ENCODE results near the gene FOXA1.

The FOXA1 gene

DNA sequence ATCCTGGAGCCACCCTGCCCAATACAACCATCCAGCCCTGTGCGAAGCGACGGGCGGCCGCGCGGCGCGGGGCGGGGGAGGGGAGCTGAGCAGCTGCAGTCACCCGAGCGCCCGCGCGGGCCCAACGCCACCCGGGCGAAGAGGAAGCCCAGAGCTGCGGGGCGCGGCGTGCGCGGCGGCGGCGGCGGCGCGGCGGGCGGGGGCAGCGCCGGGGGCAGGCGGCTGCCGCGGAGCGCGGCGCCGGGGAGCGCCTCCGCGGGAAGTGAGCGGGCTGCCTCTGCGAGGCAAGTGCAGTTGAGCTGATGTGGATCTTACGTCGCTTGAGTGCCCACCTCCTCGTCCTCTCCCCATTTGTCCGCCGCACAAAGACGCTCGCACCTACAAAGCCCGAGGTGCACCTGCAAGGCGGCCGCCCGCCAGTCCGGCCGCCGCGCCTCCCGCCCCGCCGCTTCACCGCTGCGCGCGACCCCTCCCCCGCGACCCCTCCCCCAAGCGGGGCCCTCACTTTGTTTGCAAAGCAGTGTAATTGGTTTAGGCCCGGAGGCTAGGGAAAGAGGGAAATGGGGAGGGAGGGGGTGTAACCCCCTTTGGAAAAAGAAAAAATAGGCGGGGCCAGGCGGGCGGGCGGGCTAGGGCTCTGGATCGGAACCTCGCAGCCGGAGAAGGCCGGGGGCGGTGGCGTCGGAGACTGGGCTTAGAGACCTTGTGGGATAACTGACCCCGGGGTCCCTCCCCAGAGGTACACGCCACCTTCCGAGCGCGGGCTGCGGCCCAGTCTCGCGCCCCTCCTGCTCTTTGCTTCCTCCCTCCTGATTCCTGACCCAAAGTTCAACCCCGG lies at the start of gene FOXA1, which contains the start of gene TTC6:
FOXA1 (minus strand) TSS at position 279 of the 838 bp plus-strand sequence; CDS start at position 2, 277 bp downstream.
TTC6 (plus strand) TSS at position 659 of the 838 bp plus-strand sequence. CDS start 26,436 bp downstream, outside the sequence.
- DNase-seq (ENCODE audit: low read depth in 2 of 2), result no peak

DNA sequence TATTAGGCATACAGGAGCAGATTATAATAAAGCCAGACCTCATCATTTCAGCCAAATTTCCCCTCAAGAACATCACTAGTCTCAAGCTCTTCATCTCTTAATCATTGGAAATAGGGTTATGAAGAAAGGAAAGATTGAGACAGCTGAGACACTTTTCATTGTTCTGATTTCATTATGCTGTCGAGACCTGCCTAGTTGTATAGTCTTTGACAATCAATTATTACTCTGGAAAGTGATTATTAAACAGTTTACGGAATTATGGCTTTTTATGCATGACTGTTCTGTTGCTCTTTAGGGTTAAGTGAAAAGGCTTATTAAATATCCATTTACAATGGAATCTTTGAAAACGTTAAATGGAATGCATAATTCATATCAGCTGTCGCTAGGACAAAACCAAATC lies 48.7 kb upstream of the FOXA1 start:
- no peak for DNase-seq (ENCODE audit: low read depth in 2 of 2)

DNA sequence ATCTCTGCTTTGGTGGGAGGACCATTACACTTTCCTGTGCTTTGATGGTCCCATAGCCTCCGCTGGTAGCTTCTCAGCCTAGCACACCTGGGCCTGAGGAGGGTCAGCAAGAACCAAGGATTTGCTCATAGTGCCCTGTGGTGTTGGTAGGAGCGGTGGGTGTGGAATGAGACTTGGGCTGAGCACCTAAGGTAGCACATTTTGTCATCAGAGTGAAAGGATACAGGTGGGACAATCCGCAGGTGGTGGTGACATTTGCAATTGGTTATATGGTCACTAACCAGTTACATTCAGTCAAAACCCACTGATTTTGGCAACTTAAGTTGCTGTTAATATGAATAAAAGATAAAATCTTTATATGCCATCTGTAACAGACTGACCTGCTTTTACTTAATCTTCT lies 47.1 kb upstream of the FOXA1 start:
- no peak for DNase-seq (ENCODE audit: low read depth in 2 of 2)

DNA sequence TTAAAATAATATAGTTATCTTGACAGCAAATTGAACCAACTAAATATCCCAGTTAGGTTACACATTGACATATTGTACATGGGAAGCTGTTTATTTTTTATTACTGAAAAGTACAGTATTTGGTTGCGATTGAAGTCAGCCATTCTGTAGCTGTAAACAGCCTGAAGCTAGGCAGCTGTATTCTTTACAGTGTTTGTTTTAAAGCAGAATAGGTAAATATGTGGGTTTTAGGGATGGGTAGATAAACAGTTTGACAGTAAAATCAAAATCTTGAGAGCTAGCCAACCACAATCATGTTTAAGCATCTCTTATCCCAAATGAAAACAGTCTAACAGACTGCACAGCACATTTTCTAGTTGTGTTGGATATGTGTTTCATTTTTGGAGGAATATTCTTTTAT lies 46.1 kb upstream of the FOXA1 start:
- no peak for DNase-seq (ENCODE audit: low read depth in 2 of 2)

DNA sequence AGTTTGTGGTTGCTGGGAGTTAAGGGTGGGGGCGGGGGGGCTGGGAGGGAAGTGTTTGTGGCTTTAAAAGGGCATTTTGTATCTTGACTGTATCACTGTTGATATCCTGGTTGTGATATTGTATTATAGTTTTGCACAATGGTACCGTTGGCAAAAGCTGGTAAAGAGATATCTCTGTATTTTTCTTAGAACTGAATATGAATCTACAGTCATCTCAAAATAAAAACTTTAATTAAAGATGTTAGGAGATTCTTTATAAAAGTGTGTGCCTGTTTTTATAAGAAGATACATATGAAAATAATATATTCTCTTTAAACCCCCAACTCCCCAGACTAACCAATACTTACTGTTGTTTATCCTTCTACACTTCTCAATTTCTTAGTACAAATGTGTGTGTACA lies 43.5 kb upstream of the FOXA1 start:
- no peak for DNase-seq (ENCODE audit: low read depth in 2 of 2)

DNA sequence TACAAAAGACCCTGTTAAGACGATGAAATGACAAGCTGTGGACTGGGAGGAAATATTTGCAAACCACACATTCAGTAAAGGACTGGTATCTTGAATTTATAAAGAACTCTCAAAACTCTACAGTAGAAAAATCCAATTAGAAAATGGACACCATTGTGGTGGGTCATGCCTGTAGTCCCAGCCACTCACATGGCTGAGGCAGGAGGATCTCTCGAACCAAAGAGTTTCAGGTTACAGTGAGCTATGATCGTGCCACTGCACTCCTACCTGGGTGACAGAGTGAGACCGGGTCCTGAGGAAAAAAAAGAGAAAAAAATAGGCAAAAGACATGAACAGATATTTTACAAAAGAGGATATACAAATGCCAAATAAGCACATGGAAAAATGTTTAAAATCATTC lies 42.3 kb upstream of the FOXA1 start:
- DNase-seq (ENCODE audit: low read depth in 2 of 2), result no peak

DNA sequence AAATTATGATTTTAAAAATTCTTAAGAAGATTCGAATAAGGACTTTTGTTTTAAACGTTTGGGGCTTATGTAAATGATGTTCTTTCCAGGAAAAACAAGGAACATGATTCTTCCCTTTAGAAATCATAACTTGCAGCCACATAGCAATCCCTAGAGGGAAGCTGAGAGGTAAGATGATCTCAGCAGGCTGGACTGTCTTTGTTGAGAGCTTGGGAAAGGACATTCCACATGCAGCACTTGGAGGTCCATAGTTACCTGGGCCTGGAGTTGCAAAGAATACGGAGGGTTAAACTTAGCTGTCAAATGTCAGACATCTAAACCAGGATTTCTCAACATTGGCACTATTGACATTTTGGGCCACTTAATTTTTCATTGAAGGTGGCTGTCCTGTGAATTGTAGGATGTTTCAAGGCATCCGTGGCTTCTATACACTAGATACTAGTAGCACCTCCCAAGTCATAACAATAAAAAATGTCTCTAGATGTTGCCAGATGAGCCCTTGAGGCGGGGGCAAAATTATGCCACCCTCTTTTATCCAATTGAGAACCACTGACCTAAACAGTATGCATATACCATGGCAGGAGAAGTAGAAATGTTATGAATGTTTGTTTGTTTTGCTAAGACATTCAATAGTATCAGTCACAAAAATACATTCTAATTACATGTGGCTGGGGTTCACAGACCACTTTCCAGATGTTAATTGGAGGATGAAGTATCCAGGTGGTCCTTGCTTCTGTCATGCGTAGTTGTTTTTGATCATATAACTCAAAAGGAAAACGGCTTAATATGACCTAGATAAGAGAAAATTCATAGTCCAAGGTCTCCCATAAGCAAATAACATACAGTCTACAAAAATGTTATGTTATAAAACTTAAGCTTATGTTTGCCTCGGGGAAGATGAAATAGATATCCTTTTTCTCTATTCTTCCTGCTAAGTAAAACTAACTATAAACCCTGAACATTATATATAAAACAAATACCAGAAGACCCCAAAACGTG lies 30.8 kb upstream of the FOXA1 start:
- DNase-seq (ENCODE audit: low read depth in 2 of 2), result no peak

DNA sequence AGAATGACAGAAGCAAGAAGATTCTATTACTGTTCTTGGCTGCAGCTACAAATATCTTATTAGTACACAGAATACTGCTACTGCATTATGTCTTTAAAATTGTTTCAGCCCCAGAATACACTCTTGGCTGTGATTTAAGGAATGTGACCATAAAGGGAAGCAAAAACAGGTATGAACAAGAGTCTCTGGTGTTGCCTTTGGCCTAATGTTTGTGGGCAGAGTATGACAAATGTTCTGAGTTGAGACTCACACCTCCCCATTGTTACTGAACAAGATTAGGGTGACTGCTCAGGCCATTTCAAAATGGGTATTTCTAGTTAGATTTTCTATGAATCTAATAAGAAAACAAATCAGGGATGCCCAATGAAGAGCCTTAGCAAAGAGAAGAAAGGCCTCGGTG lies 28.9 kb upstream of the FOXA1 start:
- no peak for DNase-seq (ENCODE audit: low read depth in 2 of 2)

DNA sequence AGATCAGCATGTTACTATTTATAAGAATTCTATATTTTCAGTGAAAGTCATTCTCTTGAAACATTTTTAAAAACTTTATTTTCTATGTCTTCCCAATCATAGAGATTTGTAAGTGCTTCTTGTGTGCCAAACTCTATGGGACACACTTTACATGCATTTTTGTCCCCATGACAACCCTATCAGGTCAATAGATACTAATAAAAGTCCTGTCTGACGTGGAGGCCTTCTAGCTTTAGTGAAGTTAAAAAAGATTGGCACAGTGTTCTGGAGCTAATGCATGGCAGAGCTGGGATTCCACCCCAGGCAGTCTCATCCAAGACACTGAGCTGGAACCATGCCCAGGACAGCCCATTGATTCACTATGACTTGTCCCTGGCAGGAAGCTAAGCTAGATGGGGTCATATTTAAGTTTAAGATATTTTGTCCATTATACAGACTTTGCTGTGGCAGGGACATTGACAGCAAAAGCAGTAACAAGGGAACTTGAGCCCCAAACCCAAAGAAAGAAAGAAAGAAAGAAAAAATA lies 28.4 kb upstream of the FOXA1 start:
- no peak for DNase-seq (ENCODE audit: low read depth in 2 of 2)

DNA sequence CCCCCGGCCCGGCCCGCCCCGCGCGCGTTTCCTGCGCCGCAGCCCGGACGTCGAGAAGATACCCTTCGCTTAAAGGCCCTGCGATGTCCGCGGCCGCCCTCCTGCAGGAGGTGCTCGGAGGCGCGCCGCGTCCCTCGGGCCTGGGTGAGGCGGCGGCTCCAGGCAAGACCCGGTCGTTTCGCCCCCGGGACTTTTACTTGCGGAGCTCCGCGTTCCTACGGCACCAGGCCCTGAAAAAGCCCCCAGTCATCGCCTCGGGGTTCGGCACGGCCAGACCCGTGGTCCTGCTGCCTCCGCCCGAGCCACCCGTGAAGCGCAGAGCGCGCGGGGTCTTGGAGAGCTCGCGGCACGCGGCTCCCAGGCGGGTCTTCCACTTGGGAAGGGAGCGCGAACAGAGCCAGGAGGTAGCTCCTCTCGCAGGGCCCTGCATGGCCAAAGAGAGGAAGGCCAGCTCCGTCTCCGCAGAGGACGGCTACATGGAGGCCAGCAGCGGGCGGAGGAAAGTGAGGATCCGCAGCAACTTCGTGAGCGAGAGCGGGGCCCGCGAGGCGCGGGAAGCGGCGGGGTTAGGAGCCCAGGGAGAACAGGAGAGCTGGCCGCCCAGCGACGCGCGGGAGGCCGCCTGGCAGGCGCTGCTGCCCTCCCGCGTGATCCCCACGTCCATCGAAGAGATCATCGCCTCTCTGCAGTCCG lies 27.3 kb upstream of the FOXA1 start:
- no peak for DNase-seq (ENCODE audit: low read depth in 2 of 2)

DNA sequence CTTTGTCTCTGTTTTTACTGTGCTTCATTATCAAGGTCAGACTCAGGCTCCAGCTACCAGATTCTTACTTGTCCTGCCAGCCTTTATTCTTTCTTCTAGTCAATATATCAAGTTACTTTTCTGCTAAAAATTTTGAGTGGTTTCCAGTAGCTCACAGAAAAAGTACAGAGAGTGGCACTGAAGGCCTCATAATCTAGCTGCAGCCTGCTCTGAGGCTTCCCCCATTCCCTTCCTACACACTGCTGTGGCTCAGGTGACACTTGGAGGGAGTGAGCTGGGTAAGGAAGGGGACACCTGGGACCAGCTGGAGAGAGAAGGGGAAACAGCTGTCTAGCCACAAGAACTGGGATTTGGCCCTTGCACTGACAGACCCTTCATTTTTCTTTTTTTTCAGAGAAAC lies 25.8 kb upstream of the FOXA1 start:
- DNase-seq (ENCODE audit: low read depth in 2 of 2), result no peak

DNA sequence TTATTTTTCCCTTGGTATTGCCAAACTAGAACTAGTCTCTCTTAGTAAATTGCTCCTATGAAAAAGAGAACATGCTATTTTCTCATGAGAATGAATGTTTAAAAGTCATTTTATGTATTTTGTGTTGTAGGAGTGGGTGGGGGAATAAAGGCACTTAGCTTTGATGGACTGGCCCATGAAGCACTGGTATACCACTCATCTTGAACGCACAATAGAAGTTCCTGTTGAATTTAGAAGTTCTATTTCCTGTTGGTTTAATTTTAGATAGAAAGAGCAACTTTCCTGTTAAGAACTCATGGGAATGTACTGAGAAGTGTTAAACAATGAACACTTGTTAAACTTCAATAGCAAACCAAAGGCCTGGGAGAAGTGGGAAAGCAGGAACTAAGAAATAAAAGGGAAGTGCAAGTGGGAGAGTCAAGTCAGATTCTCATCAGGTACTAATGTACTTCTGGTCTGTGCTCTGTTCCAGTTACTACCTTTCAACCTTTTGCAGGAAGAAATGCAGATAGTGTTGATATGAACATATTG lies 23.5 kb upstream of the FOXA1 start:
- DNase-seq (ENCODE audit: low read depth in 2 of 2), result no peak

DNA sequence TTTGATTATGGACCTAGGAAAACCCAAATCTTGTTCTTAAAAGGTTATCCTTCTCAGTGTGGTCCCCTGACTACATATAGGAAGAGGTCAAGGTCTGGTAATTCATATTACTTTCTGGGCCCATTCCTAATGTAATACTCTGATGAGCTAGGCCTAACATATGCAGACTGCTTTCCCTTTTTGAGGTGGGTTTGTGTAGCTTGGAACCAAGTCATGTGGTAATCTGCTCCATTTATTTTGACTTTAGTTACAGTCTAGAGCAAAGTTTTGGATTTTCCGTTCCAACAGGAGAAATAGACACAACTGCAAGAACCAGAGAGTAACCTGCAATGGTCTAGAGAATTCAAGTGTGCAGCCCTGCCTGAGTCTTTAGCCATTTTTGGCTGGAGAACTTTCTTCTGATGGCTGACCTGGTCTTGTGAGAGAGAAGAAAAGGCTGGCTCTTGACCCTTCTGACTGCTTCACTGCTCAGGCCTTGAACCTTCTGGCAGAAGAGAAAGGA lies 22.9 kb upstream of the FOXA1 start:
- DNase-seq (ENCODE audit: low read depth in 2 of 2), result no peak

DNA sequence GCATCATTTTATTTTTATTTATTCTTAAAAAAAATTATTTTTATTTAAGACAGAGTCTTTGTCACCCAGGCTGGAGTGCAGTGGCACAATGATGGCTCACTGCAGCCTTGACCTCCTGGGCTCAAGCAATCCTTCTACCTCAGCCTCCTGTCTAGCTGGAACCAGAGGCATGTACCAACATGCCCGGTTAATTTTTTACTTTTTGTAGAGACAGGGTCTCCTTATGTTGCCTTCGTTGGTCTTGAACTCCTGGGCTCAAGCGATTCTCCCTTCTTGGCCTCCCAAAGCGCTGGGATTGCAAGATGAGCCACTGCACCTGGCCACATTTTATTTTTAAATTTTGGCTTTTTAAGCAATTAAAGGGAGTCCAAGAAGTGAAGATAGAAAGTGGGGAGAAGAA lies 21.8 kb upstream of the FOXA1 start:
- DNase-seq (ENCODE audit: low read depth in 2 of 2), result no peak

DNA sequence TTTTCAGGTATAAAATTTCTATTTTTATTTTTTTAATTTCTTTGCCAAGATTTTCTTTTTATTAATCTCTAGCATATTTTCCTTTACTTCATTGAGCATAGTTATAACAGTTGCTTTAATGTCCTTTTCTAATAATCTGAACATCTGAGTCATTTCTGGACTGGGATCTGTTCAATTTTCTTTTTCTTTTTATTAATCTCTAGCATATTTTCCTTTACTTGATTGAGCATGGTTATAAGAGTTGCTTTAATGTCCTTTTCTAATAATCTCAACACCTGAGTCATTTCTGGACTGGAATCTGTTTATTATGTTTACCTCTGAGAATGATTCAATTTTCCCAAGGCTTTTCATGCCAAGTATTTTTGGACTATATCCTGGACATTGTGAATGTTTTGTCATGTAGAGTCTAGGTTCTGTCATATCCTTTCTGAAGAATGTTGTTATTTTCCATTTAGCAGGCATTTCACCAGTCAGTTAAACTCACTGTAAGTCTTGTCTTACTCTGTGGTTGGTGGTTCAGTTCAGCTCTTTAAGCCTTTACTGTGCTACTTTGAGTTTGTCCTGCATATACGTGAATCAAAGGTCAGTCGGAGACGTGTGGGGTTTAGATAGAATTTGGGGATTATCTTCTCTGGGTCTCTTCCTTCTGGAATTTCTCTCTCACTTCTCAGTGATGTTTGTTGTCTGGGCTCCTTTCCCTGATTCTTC lies 20.7 kb upstream of the FOXA1 start:
- DNase-seq (ENCODE audit: low read depth in 2 of 2), result no peak

DNA sequence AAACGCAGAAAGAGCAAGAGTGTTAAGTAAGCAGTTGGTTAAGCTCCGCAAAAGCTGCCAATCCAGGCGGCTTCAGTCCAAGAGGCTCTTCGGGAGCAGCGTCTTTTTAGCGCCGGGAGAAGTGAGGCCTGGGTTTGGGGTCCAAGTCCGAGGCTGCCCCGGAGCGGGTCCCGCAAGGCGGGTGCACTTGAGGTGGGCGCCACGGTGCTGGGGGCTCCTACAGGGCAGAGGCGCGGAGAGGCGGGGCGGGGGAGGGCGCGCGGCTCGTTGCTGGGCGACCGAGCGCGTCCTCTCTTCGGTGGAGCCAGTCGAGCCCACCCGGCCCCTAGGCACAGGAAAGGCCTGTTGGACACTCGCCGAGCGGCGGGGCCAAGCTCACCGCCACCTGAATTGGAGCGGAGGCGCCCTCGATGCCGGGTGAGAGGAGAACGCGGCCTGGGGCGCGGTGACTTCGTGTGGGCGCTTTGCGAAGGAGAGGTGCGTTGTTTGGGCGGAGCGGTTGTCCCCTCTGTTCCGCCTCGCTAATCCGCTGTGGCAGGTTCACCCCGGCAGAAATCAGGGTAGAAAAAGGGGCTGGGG lies 16.0 kb upstream of the FOXA1 start:
- DNase-seq (ENCODE audit: low read depth in 2 of 2), result no peak

DNA sequence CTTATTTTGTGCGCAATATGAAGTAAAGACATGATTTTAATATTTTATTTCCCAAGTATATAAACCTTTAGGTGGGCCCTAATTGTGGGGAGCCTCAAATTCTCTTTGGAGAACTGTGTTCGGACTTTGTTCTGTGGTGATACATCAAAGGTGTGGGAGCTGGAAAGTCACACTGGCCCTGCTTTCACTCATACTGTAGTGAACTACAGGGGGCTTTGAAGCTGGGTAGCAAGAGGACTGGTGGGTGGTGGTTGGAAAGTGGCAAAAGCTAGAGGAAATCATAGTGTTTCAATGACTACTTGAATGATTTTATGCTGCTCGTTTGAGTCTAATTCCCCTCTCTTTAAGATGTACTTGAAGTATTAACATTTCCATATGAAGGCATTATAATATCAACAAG lies 13.6 kb upstream of the FOXA1 start:
- DNase-seq (ENCODE audit: low read depth in 2 of 2), result no peak

DNA sequence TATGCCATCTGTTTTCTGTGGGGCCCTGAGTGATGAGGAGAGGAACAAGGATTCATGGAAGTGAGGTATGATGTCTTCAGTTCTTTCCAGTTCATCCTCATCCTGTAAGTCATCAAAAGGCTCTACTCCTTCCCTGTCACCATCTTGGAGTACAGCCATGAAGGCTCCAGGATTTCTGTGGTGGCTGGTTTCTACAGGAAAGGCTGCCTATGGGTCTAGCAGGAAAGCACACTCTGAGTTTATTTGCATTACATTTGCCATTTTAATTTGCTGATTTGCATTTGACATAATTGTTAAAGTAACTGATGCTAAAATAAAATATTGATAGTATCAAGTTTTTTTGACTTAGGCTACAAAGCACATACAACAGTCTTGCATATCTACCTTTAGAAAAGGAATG lies 11.6 kb upstream of the FOXA1 start:
- DNase-seq (ENCODE audit: low read depth in 2 of 2), result no peak

DNA sequence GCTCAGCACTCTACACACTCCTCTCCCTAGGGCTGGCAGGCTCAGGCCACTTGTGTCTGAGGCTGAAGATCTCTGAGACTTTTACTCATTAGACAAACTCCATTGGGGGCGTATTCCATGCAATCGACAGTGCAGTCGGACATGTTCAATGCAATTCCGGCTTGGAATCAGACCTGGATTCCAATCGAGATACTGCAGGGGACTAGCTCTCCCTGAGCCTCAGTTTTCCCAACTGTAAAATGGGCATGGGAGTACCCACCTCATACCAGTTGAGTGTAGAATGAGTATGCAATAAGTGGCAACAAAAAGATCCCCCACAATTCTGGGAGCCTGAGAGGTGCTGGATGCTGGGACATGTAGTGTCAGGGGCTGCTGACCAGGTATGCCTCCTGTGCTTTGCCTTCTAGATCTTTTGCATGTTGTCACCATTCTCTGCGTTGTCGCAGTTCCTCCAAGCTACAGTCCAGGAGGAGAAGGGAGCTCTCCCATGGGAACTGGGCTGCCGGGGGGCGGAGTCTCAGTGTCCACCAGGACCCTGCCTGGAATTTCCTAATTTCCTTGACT lies 8.7 kb upstream of the FOXA1 start:
- no peak for DNase-seq (ENCODE audit: low read depth in 2 of 2)

Data from stimulated activated CD8-positive, alpha-beta memory T cell treated with anti-CD3 and anti-CD28 coated beads, Interleukin-2, amount 100 ng/mL, for 1 hour (primary cell).